GM23338 (cell line): Measurements from ENCODE around the gene RAB27B. TPM values are rescaled to one million over a fixed set of nuclear protein-coding genes. Genes with fewer than 3 reads are reported as not detected.

ENCODE experiments used
- ATAC-seq: fragments of 200-7000 bp; cut with Tn5 transposase; 3 replicates; pipeline ENCODE4 v1.9.1; 2020
- DNase-seq: peaks from one replicate; pipeline ENCODE4 v3.0.0-alpha.2; 2015; ENCODE audit warnings: low spot score
- H2AFZ ChIP-seq: fragments of 200-600 bp; sonication (generic); 2 replicates; pipeline ENCODE4 v1.8.0; 2016; ENCODE audit warnings: antibody characterized with exemption, mild to moderate bottlenecking, moderate library complexity
- H3F3A ChIP-seq: fragments of 200-600 bp; sonication (generic); replicated peaks from 2 replicates; pipeline ENCODE4 v1.8.0; 2017; ENCODE audit warnings: antibody characterized with exemption, mixed run types, low read depth
- H3K27ac ChIP-seq: fragments of 200-600 bp; sonication (generic); 2 replicates; pipeline ENCODE4 v1.6.1; 2016; ENCODE audit warnings: low read depth
- H3K27me3 ChIP-seq: fragments of 200-600 bp; sonication (generic); 2 replicates; pipeline ENCODE4 v1.8.0; 2016; ENCODE audit warnings: mild to moderate bottlenecking, mixed run types, moderate library complexity; ENCODE audit not compliant: insufficient read depth
- H3K36me3 ChIP-seq: fragments of 200-600 bp; sonication (generic); 2 replicates; pipeline ENCODE4 v1.8.0; 2016; ENCODE audit warnings: mild to moderate bottlenecking; ENCODE audit not compliant: insufficient read depth
- H3K4me1 ChIP-seq: fragments of 200-600 bp; sonication (generic); 2 replicates; pipeline ENCODE4 v1.8.0; 2016; ENCODE audit warnings: mild to moderate bottlenecking, moderate library complexity; ENCODE audit not compliant: insufficient read depth
- H3K4me2 ChIP-seq: fragments of 200-600 bp; sonication (generic); 2 replicates; pipeline ENCODE4 v1.7.1; 2017; ENCODE audit warnings: mixed run types
- H3K4me3 ChIP-seq: fragments of 200-600 bp; sonication (generic); 2 replicates; pipeline ENCODE4 v1.6.1; 2016; ENCODE audit warnings: mixed run types
- H3K79me2 ChIP-seq: fragments of 200-600 bp; sonication (generic); replicated peaks from 2 replicates; pipeline ENCODE4 v1.8.0; 2017; ENCODE audit warnings: mild to moderate bottlenecking; ENCODE audit not compliant: insufficient read depth
- H3K9me2 ChIP-seq: fragments of 200-600 bp; sonication (generic); 2 replicates; pipeline ENCODE4 v1.8.0; 2017; ENCODE audit not compliant: insufficient read depth
- H4K20me1 ChIP-seq: fragments of 200-600 bp; sonication (generic); replicated peaks from 2 replicates; pipeline ENCODE4 v1.8.0; 2017; ENCODE audit warnings: mild to moderate bottlenecking; ENCODE audit not compliant: insufficient read depth
- H3K27ac Mint-ChIP-seq: 2 replicates; pipeline ENCODE4 v1.8.0; 2020; ENCODE audit warnings: inconsistent platforms, mild to moderate bottlenecking, moderate library complexity, mixed read lengths
- H3K27me3 Mint-ChIP-seq: 3 replicates; pipeline ENCODE4 v1.8.0; 2022; ENCODE audit warnings: low read depth, mild to moderate bottlenecking, moderate library complexity, mixed read lengths, inconsistent platforms; ENCODE audit not compliant: insufficient read depth, poor library complexity
- H3K36me3 Mint-ChIP-seq: 3 replicates; pipeline ENCODE4 v1.8.0; 2021; ENCODE audit warnings: low read depth, mild to moderate bottlenecking, inconsistent platforms, moderate library complexity, mixed read lengths
- H3K4me1 Mint-ChIP-seq: 3 replicates; pipeline ENCODE4 v1.8.0; 2020; ENCODE audit warnings: mild to moderate bottlenecking, inconsistent platforms, mixed read lengths
- H3K4me3 Mint-ChIP-seq: 3 replicates; pipeline ENCODE4 v1.8.0; 2021; ENCODE audit warnings: moderate library complexity, mild to moderate bottlenecking, inconsistent platforms, mixed read lengths
- H3K9me3 Mint-ChIP-seq: 3 replicates; pipeline ENCODE4 v1.8.0; 2020; ENCODE audit warnings: moderate library complexity, mild to moderate bottlenecking, inconsistent platforms, mixed read lengths
- CREB1 ChIP-seq: fragments of 250-450 bp; sonication (Bioruptor Pico); IDR thresholded peaks from 2 replicates; pipeline ENCODE4 v1.5.0; 2020; ENCODE audit warnings: low read depth, mild to moderate bottlenecking, moderate library complexity
- EZH2 ChIP-seq: fragments of 200-600 bp; sonication (generic); IDR thresholded peaks from one replicate; pipeline ENCODE4 v1.8.0; 2017; ENCODE audit warnings: antibody characterized with exemption, mild to moderate bottlenecking, low read depth; ENCODE audit not compliant: unreplicated experiment
- EZH2phosphoT487 ChIP-seq: fragments of 200-600 bp; sonication (generic); IDR thresholded peaks from one replicate; pipeline ENCODE4 v1.8.1; 2018; ENCODE audit warnings: antibody characterized with exemption; ENCODE audit not compliant: unreplicated experiment
- NANOG ChIP-seq: IDR thresholded peaks from 2 replicates; pipeline ENCODE4 v1.6.1; 2016; ENCODE audit warnings: antibody characterized with exemption, borderline replicate concordance
- STAT1 ChIP-seq: IDR thresholded peaks from one replicate; pipeline ENCODE4 v1.6.1; 2016; ENCODE audit warnings: antibody characterized with exemption; ENCODE audit not compliant: unreplicated experiment
- ZNF331 ChIP-seq: fragments of 250-450 bp; sonication (Bioruptor Pico); IDR thresholded peaks from 2 replicates; pipeline ENCODE4 v1.5.0; 2020; ENCODE audit warnings: low read depth, mild to moderate bottlenecking, moderate library complexity
- polyA plus RNA-seq: library from polyadenylated mRNA; unstranded; fragments of >200 nt; fragmentation: Nextera tagmentation; extraction: Ambion mirVana; gene quantifications from 2 replicates; pipeline ENCODE4 v1.2.1, GENCODE V29; 2016
- total RNA-seq: library from RNA; depleted of rRNA; stranded (reverse); fragments of >200 nt; shearing (Covaris generic); gene quantifications from 2 replicates; pipeline ENCODE4 v1.2.3, GENCODE V29; 2014
- TF ChIP-seq, protein P1 (sequence below): IDR thresholded peaks from 2 replicates; pipeline ENCODE4 v1.6.1; 2016; ENCODE audit warnings: antibody characterized with exemption
- TF ChIP-seq, protein P2 (sequence below): IDR thresholded peaks from one replicate; pipeline ENCODE4 v1.6.1; 2018; ENCODE audit warnings: antibody characterized with exemption; ENCODE audit not compliant: unreplicated experiment

The RAB27B gene
- total and polyA plus RNA-seq, 2 experiments from 2014 or later = 0.13 to 0.56 TPM

DNA sequence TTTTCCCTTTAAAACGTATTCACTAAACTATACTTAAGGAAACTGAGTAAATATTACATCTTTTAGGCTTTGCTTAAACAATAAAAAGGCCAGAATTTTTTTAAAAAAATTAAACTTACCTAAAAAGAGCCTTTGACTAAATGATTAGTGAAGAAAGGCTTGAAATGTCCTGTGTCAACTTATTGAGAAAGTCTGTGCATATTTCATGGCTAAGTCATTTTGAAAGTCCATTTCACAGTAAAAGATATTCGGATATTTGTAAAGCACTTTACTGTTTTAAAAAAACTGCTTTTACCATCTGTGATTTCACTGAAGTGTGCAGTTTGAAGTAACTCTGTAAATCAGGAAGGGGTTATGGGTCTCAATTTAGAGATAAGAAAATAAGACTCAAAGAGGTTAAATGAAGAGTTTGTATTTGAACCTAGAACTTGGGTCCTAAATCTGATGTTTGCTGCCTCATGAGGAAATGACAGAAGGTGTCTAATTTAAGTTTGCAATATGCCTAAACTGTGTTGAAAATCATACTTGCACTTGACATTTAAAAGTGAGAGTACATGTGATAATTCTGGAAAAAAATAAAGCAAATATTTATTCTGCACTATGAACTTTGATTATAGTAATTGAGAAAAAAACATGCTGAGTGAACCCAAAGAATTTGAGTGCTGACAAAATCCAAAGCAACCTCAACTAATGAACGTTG is 50.5 kb downstream of the RAB27B start:
- TF ChIP-seq ZNF331 (CRISPR knock-in tag) = no peak
- no peak for TF ChIP-seq EZH2
- TF ChIP-seq, protein P1, sequence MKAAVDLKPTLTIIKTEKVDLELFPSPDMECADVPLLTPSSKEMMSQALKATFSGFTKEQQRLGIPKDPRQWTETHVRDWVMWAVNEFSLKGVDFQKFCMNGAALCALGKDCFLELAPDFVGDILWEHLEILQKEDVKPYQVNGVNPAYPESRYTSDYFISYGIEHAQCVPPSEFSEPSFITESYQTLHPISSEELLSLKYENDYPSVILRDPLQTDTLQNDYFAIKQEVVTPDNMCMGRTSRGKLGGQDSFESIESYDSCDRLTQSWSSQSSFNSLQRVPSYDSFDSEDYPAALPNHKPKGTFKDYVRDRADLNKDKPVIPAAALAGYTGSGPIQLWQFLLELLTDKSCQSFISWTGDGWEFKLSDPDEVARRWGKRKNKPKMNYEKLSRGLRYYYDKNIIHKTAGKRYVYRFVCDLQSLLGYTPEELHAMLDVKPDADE = no peak
- no peak for TF ChIP-seq STAT1
- TF ChIP-seq, protein P2, sequence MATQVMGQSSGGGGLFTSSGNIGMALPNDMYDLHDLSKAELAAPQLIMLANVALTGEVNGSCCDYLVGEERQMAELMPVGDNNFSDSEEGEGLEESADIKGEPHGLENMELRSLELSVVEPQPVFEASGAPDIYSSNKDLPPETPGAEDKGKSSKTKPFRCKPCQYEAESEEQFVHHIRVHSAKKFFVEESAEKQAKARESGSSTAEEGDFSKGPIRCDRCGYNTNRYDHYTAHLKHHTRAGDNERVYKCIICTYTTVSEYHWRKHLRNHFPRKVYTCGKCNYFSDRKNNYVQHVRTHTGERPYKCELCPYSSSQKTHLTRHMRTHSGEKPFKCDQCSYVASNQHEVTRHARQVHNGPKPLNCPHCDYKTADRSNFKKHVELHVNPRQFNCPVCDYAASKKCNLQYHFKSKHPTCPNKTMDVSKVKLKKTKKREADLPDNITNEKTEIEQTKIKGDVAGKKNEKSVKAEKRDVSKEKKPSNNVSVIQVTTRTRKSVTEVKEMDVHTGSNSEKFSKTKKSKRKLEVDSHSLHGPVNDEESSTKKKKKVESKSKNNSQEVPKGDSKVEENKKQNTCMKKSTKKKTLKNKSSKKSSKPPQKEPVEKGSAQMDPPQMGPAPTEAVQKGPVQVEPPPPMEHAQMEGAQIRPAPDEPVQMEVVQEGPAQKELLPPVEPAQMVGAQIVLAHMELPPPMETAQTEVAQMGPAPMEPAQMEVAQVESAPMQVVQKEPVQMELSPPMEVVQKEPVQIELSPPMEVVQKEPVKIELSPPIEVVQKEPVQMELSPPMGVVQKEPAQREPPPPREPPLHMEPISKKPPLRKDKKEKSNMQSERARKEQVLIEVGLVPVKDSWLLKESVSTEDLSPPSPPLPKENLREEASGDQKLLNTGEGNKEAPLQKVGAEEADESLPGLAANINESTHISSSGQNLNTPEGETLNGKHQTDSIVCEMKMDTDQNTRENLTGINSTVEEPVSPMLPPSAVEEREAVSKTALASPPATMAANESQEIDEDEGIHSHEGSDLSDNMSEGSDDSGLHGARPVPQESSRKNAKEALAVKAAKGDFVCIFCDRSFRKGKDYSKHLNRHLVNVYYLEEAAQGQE = no peak
- Mint-ChIP-seq H3K4me3 (no peak overlapping the region), H3K27me3 (peaks cover 3% of the 10 kb centered on the region), H3K4me1 (peaks cover 5% of the 10 kb centered on the region; the same call in 1 of the 3 replicates), H3K36me3 (no peaks in the 10 kb centered on the region), H3K27ac (no peak overlapping the region), H3K9me3 (no peaks in the 10 kb centered on the region)
- H3K4me2 ChIP-seq = no peak overlapping the region
- no peaks in the 10 kb centered on the region for H3K27me3 ChIP-seq
- peaks cover 7% of the 10 kb centered on the region; the same call in 1 of the 2 replicates for H3K9me2 ChIP-seq
- H3F3A ChIP-seq = no peaks in the 10 kb centered on the region
- H3K79me2 ChIP-seq = no peaks in the 10 kb centered on the region
- no peaks in the 10 kb centered on the region for H3K4me1 ChIP-seq
- H3K4me3 ChIP-seq = no peak overlapping the region
- no peak for DNase-seq
- H3K36me3 ChIP-seq = no peaks in the 10 kb centered on the region
- H2AFZ ChIP-seq = no peak overlapping the region
- ATAC-seq = no peak
- H3K27ac ChIP-seq = no peak overlapping the region
- no peaks in the 10 kb centered on the region for H4K20me1 ChIP-seq

DNA sequence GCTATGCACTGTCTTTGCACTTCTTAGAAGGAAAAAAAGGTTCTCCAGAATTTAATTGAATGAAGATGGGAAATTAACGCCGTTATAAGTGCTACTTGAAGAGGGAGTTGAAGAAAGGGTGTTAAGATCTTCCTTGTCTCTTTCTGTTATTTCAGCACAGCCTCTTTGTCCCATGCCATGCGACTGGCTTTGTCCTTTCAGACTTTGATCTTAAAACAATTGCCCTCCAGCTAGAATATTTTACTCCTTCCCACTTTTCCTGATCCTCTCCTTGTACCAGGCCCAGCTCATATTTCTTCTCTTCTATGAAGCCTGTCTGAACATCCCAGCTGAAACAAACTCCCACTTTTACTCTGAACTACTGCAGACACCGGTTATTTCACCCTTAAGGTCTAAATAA is 51.4 kb downstream of the RAB27B start:
- Histone ChIP-seq H3K27me3 (no peaks in the 10 kb centered on the region), H2AFZ (no peak overlapping the region), H3K27ac (no peak overlapping the region), H3K36me3 (no peaks in the 10 kb centered on the region), H4K20me1 (no peaks in the 10 kb centered on the region), H3K4me3 (no peak overlapping the region), H3F3A (no peaks in the 10 kb centered on the region), H3K79me2 (no peaks in the 10 kb centered on the region), H3K9me2 (peaks cover 7% of the 10 kb centered on the region; the same call in 1 of the 2 replicates), H3K4me1 (no peaks in the 10 kb centered on the region), H3K4me2 (no peak overlapping the region)
- Mint-ChIP-seq H3K4me1 (peaks cover 5% of the 10 kb centered on the region; the same call in 1 of the 3 replicates), H3K4me3 (no peak overlapping the region), H3K27ac (no peak overlapping the region), H3K27me3 (peaks cover 3% of the 10 kb centered on the region), H3K9me3 (no peaks in the 10 kb centered on the region), H3K36me3 (no peaks in the 10 kb centered on the region)
- no peak for ATAC-seq
- DNase-seq = no peak
- no peak for TF ChIP-seq NANOG
- TF ChIP-seq EZH2phosphoT487 = no peak
- TF ChIP-seq, protein P2 = no peak
- no peak for TF ChIP-seq CREB1 (CRISPR knock-in tag)
